Measurements from ENCODE around the gene VCPKMT. TPM values are rescaled to one million over a fixed set of nuclear protein-coding genes. Genes with fewer than 3 reads are reported as not detected.

Gene VCPKMT
- total RNA-seq, 1 donor from 2014 or later, result 3.2 TPM

GRCh38 chr14:50072395-50072794 is 44.0 kb downstream of the VCPKMT start:
- ATAC-seq (no peak), DNase-seq (ENCODE audit: missing footprints) (no peak)
- intact Hi-C loops (cut with DNase I), result no loop called here

- intact Hi-C loops (cut with DNase I), result no loop called here
- no peak for DNase-seq (ENCODE audit: missing footprints)
- no peak for ATAC-seq
Observed at GRCh38 chr14:50070840-50071548, 45.4 kb downstream of the VCPKMT start.

GRCh38 chr14:50070230-50070629 is 46.1 kb downstream of the VCPKMT start:
- intact Hi-C loops (cut with DNase I), result no loop called here
- ATAC-seq, result no peak
- DNase-seq (ENCODE audit: missing footprints), result no peak

DNA sequence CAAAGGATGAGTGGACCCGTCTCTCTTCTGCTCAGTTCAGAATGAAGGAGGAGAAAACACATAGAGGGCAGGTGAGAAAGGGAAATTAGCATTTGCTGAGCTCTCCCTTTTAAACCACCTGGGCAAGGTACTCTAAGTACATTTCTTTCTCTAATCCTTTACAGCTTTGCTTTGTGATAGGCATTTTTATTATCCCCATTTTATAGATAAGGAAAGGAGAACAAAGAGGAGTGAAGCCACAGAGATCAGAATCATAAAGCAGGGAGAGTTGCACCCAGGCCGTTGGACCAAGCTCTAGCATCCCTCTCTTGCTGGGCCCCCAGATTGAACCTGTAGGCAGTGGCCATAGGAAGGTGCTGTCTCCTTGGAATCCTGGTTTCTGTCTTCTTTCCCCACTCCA is 47.0 kb downstream of the VCPKMT start:
- intact Hi-C loops (cut with DNase I), result no loop called here
- DNase-seq (ENCODE audit: missing footprints), result no peak
- no peak for ATAC-seq

DNA sequence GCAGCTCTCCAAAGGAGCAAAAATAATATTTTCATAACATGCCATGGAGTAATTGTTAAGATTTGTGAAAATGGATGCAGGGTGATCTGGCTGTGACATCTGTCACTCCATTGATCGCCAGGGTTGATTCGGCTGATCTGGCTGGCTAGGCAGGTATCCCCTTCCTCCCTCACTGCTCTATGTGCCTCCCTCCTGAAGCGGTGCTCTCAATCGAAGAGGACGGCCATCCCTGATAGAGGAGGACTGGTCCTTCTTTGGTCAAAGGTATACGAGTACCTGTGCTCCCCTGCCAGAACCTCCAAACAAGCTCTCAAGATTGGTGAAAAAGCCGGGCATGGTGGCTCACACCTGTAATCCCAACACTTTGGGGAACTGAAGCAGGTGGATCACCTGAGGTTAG is 47.9 kb downstream of the VCPKMT start:
- intact Hi-C loops (cut with DNase I), result no loop called here
- DNase-seq (ENCODE audit: missing footprints) (no peak), ATAC-seq (no peak)

- DNase-seq (ENCODE audit: missing footprints) (no peak), ATAC-seq (no peak)
- intact Hi-C loops (cut with DNase I), result no loop called here
Observed at GRCh38 chr14:50067723-50068495, 48.5 kb downstream of the VCPKMT start.

- intact Hi-C loops (cut with DNase I), result no loop called here
- ATAC-seq, result no peak
- no peak for DNase-seq (ENCODE audit: missing footprints)
Observed at GRCh38 chr14:50065583-50065982, 50.8 kb downstream of the VCPKMT start.

DNA sequence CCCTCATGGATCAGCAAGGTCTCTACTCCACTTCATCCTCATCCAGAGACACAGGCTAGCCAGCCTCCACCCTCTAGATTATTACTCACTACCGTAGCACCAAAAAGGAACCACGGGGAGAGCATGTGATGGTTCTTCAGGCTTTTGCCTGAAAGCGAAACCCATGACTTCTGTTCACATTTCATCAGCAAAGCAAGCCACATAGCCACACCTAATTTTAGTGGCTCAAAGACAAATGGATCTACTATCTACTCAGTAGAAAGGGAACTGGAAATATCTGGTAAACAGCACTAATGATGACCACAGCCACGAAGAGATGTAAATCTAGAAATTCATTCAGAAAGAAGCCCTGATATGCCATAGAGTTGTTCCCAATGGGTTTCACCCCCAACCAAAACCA is 51.4 kb downstream of the VCPKMT start:
- intact Hi-C loops (cut with DNase I), result no loop called here
- ATAC-seq (peak; percentile 32), DNase-seq (ENCODE audit: missing footprints) (no peak)

GRCh38 chr14:50063876-50064420 is 52.4 kb downstream of the VCPKMT start:
- ATAC-seq, result no peak
- intact Hi-C loops (cut with DNase I), result no loop called here
- no peak for DNase-seq (ENCODE audit: missing footprints)

DNA sequence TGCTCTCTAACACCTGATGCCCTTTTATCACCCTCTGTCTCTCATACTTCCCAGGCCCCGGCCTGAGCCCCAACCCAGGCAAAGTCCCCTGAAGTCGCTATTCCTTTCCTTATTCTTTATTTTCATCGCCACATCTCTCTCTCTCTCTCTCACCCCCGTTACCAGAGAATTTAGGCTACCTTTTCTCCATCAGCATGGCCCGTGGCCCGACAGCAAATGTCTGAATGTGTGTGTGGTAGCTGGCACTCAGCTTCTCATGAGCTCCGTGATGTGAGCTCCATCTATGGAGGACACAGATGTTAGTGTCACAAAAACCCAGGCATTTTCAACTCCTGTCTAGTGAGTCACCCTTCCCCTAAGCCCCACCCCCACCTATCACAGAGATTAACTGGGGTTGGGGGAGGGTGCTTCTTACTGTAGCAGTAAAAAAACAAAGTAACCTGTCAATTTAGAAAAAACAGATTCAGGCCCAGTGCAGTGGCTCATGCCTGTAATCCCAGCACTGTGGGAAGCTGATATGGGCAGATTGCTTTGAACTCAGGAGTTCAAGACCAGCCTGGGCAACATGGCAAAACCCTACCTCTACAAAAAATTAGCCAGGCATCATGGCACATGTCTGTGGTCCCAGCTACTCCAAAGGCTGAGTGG is 53.8 kb downstream of the VCPKMT start:
- intact Hi-C loops (cut with DNase I), result no loop called here

DNA sequence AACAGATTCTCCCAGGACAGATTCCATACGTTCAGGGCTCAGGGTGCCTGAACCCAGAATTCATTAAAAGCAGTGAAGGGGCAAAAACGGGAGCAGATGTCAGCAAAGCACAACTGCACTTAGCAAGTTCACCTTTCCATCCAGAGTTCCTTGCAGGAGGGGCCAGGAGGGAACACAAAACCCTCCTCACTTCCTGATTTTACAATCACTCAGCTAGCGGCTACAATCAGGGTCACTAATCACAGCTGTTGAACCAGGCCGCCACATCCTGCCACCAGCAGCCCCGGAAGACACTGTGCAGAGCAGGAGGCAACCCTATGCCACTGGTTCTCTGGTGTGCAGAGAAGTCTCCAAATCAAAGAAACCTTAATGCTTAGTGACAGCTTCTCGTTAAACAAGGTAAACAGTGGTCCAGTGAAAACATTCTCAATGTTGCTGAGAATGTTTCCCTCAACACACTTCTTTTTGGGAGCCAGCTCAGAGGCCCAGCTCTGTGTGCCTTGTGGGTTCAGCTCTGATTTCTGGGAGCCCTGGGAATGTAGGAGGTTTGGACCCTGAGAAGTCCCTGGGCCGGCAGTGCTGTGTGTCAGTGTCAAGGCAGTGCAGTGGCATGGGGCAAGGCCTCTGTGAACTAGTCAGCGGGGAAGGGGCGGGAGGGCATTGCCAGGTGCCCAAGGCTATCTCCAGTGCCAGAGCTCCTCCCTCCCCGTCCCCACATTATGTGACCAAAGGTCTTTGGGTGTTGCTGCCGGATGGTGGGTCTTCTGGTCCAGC is 54.5 kb downstream of the VCPKMT start:
- ATAC-seq, result no peak
- DNase-seq (ENCODE audit: missing footprints), result no peak
- intact Hi-C loops (cut with DNase I), result no loop called here

More for the DNA sequence above, 53.8 kb downstream of the VCPKMT start:
- ATAC-seq (no peak), DNase-seq (ENCODE audit: missing footprints) (no peak)

DNA sequence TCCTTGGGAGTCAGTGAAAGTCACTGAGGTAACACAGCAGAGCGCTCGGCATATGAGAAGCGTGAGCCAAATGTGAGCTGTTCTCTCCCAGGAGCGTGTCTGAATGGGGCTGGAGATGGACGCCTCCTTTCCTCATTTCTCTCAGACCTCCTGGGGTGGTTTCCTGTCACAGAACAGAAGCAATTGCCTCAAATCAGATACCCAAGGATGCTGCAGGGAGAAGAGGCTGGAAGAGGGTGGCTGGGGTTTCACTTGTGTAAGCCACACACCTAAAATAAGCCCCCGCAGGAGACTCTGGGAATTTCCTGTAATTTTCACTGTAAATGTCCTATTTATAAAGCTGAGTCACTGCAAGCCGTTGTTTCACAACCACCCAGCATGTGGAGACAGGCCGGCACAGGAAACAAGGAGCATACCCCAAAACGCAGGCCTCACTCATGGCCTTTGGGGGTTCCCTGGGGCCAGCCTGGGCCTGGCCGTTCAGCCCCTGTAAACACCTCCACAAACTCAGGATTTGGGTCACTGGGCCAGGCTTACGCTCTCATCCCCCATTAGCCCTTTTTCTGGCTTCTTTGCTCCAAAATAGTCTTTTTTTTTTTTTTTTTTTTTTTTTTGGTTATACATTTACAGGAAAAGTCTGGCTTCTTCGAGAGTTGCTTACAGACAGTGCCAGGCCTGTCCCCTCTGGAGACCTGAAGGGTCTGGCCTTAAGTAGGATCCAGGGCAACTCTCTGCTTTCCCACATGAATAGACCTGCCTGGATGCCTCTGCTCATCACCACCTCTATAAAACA is 55.3 kb downstream of the VCPKMT start:
- intact Hi-C loops (cut with DNase I), result no loop called here
- ATAC-seq (peak; percentile 78), DNase-seq (ENCODE audit: missing footprints) (no peak)

GRCh38 chr14:50059763-50060616 is 56.4 kb downstream of the VCPKMT start:
- ATAC-seq (no peak), DNase-seq (ENCODE audit: missing footprints) (no peak)
- intact Hi-C loops (cut with DNase I), result no loop called here

Other genes with a start within 250 kb of the VCPKMT start
- 25.1 TPM for gene ARF6, start 223.5 kb downstream of the VCPKMT start, total RNA-seq
- 35.6 TPM for gene SOS2, start 115.0 kb upstream of the VCPKMT start, total RNA-seq
- 10.5 TPM for gene L2HGDH, start 195.7 kb upstream of the VCPKMT start, total RNA-seq
- gene DMAC2L, start 195.8 kb upstream of the VCPKMT start, total RNA-seq, result 22.5 TPM